HEK293T (cell line): ENCODE results near the gene BMAL1.

Source experiments
- L3MBTL2 ChIP-seq: fragments of 450-650 bp; conservative IDR thresholded peaks from 2 replicates; pipeline ENCODE4 v1.6.1; 2016; ENCODE audit warnings: mild to moderate bottlenecking
- SUZ12 ChIP-seq: fragments of 450-650 bp; IDR thresholded peaks from 2 replicates; pipeline ENCODE4 v1.6.1; 2016; ENCODE audit warnings: mild to moderate bottlenecking

DNA sequence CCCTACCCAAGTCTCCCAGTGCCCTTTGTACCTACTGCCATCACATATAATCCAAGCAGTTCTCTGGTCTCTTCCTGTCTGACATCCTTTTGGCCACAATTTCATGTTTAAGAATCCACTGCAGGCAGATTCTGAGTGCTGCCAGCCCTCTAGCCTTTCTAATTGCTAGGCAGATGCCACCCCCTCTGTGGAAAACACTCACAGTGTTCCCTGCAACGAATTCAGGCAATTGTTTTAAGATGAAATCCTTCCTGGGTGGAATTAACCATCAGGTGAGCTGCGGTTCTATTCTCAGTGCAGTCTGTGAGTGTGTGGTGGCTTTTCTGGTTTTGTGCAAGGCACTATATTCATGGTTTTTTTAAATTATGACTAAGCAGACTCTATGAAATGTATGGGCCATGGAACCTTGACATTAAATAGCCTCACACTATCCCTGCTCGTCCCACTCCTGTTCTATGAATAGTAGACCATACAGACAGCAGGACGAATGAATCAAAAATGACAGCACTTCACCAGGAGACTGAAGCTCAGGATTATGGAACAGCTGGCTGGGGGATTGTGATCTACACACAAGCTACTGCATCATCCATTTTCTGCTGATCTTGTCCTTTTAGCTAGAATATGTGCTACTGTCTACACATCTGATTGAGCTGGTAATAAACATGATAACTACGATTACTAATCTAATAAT is 29.8 kb upstream of the BMAL1 start:
- TF ChIP-seq L3MBTL2, result no peak
- no peak for TF ChIP-seq SUZ12
